CD4-positive, alpha-beta T cell treated with Interferon alpha-2 for 1 hour (primary cell): ENCODE measurements around the gene NOL4.
"Not testable (repeated sequence)": the region's sequence is repeated elsewhere in the genome, so short reads cannot be mapped to it uniquely, and the experiment has no call there.

Experiments
- DNase-seq, 2 donors: peaks; one replicate each; pipeline ENCODE4 v3.0.0-alpha.2; 2020 to 2022

Gene NOL4

DNA sequence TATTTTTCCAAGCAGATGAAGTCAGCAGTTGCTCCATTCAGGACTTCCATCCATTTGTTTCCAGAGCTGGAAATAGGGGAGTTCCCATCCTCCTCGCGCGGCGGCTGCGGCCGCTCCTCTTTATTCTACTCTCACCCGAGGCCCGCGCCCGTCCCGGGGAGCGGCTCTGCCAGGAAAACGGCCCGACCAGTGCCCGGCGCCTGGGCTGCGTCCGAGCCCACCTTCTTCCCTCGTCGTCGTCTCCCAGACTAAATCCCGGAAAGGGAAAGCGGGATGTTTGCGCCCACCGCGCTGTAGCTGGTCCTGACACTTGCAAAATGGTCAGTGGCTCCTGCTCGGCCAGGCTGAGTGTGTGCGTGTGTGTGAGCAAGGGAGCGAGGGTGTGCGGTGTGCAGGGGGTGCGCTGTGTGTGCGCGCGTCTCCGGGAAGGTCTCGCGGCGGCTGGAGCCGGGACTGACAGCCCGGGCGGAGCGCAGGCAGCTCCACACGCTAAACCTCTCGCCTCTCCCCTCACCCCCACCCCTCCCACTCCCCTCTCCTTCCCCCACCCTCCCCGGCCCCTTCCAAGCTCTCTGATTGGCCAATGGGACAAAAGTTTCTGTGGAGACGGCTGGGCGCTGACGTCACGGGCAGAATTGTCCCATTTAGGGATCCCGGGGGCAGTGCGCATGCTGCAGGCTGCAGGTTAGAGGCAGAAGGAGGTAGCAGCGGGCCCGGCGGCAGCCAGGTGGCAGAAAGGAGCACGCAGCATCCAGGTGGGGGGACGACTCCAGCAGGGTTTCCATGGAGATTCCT lies at the start of gene NOL4:
TSS of gene NOL4 (minus strand) at position 491 of the 795 bp plus-strand sequence. CDS start 1,660 bp downstream, outside the sequence.
- DNase-seq = no peak

DNA sequence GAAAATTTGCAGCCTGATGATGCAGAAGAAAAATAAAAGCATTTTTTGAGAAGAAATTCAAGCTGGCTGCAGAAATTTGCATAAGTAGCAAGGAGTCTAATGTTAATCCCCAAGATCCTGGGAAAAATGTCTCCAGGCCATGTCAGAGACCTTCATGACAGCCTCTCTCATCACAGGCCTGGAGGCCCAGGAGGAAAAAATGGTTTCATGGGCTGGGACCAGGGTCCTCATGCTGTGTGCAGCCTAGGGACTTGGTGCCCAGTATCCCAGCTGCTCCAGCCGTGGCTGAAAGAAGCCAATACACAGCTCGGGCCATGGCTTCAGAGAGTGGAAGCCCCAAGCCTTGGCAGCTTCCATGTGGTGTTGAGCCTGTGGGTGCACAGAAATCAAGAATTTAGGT lies 41.3 kb upstream of the NOL4 start:
- DNase-seq = not testable (repeated sequence)

DNA sequence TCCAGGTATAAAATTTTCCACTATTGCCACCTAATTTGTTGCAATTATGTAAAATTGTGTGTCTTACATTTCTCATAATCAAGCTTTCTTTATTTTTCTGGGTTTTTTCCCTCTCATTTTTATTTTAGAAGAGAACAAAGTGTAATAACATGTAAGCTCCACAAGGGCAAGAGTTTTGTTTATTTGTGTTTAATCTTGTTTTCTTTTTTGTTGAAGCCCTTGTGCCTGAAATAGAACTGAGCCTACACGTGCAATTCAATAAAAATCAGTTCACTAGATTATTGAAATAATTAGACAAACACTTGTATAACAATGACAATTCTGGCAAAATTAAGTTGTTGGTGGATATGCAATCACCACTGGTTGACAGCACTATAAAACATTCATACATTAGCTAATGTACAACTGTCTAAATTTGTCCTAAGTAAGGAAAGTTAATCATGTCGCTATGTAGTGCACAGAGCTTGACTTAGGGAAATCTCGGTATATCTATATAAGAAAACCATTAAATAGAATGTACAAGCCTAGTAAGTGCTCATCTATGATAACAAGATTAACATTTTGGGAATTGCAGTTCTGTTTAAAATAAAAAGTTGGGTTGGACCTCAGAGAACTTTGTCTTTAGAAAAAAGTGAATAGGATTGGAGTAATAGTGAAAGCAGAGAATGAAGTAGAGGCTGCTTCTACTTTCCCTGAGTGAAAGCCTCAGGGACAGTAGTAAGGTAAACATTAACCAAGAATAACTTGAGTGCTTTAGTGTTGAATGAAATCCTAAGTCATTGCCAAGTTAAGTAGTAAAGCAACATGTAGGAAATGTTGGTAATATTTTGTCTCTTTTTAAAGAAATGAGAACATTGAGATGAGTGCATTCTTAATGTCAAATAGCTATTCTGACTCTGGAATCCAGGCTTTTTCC lies 37.4 kb upstream of the NOL4 start:
- no peak for DNase-seq

GRCh38 chr18:34258176-34258575 lies 33.5 kb upstream of the NOL4 start:
- no peak for DNase-seq

DNA sequence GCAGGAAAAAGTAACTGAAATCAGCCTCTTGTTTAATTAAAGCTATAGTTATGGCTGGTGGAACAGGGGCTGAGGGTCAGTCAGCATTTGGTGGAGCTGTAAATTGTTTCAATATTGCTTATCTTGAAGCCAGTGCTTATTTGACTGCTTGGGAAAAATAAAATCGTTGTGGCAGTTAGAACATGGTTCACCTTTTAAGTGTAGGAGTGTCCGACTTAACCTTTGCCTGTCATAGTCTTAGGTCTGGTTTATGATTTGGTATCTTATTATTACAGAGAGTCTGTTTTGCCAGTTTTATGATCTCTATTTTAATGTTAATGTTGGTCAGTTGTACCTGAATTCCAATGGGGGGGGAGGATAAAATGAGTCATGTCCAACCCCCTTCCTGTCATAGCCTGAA lies 27.2 kb upstream of the NOL4 start:
- DNase-seq = no peak

GRCh38 chr18:34248727-34249126 lies 24.0 kb upstream of the NOL4 start:
- no peak for DNase-seq

DNA sequence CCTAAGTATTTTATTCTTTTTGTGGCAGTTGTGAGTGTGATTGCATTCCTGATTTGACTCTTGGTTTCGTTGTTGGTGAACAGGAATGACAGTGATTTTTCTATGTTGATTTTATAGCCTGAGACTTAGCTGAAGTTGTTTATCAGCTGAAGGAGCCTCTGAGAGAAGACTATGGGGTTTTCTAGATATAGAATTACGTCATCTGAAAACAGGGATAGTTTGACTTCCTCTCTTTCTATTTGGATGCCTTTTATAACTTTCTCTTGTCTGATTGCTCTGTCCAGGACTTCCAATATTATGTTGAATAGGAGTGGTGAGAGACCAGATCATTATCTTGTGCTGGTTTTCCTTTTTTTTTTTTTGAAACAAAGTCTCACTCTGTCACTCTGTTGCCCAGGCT lies 18.0 kb upstream of the NOL4 start:
- no peak for DNase-seq

- not testable (repeated sequence) for DNase-seq
Observed at GRCh38 chr18:34233781-34234388, 9.2 kb upstream of the NOL4 start.

DNA sequence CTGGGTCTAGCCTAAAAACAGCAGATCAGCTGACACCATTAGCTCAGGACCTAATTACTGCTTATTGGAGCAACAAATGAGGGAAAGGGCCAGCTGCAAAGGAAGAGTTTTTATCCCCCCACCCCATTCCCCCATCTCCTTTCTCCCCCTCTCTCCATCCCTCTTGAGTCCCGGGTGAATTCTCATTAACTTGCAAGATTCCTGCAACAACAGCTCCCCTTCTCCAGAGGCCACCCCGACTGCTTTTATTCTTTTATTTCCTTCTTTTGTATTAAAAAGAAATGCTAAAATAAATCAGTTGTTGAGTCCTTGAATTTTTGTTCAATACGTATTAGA lies 473 bp upstream of the NOL4 start:
- DNase-seq = no peak

DNA sequence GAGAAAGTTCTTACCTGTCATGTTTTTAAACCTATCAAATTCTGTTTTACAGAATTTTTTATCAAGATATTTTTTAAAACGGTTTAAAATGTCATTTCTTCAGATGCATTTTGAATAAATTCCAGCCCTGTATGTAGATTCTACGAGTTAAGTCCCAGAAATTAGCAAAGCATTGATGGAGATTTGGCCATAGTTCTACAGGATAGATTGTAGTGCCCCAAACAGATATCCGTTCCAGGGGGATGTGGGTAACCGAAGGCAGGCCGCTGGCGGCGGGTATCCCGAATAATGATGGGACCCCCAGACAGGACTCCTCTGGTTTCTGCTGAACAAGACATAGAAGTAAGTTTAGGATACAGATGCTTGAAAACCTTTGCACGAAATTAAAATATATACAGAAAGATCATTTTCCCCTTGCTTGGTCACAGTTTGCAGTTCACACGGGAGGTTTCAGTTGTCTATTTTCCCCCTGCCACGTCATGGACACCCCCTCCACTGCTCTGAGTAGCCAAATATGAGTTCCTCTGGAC lies 755 bp downstream of the NOL4 start:
- DNase-seq = no peak

DNA sequence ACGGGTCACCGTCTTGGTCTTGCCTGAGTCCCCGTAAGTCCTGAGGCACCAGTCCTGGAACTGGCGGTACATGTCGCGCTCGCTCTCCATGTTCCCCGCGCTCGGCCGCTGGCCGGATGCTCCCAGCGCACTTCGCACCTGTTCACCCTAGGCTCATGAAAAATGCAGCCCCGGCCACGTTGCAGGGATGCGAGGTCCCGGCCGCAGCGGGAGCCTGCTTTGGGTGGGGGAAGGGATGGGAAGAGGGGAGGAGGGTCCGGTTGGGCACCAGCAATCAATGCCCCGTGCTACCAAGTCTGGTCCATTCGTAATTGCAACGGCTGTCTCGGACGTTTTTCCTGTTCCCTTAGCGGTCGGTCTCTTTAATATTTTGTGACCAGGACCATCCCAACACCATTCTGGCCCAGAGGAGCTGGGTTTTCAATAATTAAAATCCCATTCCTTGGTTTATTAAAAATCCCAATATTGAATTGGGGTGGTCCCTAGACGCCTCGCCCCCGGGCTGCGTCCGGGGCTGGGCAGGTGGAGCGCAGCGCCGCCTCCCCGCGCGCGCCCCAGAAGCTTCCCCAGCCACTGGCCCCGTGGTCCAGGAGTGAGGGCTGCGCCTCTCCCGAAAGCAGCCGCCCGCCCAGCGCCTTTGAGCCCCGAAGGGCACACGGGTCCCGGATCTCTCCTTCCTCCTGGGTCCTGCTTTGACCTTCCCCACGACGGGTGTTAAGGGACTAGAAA lies 1.4 kb downstream of the NOL4 start:
- DNase-seq = no peak

DNA sequence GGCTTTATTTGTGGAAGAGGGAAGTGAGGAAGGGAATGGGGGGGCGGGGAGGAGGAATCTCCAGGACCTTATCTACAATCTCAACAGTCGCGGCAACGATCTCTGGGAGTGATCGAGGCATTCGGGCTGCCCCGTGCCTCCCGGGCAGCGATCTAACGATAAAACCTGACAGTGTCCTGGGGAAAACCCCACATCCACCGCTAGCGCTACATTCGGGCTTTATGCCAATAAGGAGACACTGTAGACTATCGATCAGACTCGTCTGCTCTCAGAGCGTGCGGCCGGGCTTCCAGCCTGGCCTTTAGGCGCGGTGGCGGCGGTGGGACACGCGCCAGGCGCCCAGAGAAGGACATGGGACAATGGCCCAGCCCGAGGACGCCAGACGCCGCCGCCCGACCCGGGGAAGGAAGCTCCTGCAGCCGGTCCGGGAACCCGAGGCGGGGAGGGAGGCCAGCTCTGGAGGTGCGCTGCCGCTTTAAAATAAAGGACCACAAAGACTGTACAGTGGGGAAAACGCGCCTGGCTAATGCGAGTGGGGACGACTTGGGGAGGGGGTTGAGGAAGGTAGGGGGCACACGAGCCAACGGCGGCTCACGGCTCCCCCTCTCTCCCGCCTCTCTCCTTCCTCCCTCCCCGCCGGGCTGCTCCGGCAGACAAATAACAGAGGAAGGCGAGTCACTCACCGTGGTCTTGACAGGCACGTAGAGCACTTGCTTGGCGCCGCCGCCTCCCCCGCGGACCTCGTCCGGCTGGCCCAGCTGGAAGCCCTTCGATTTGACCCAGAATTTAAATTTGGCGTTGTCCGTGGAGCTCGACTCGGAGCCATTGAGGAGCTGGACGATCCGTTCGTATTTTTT lies 2.2 kb downstream of the NOL4 start:
- DNase-seq = no peak

GRCh38 chr18:34221971-34222306 lies 2.8 kb downstream of the NOL4 start:
- DNase-seq = no peak

- DNase-seq = no peak
Observed at GRCh38 chr18:34220081-34220815, 4.5 kb downstream of the NOL4 start.

DNA sequence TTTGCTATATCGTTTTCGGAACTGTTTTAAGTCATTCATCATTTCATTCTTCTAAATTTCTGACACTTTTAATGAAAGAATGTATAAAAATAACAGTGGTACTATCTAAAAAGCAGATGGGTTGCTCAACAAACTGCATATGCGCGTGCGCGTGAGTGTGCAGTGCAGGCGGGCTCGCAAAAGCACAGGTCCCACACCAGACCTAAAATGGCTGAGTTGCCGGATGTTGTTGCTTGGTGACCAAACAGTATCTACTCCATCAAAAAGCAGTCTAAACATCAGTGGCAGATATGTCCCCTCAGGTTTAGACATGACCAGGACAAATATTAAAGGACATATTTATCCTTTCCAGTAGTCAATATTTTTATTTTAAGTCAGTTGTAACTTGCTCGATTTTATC lies 5.1 kb downstream of the NOL4 start:
- DNase-seq = no peak

- DNase-seq = no peak
Observed at GRCh38 chr18:34212511-34212910, 12.2 kb downstream of the NOL4 start.

- DNase-seq = no peak
Observed at GRCh38 chr18:34207344-34207851, 17.3 kb downstream of the NOL4 start.

- no peak for DNase-seq
Observed at GRCh38 chr18:34203866-34204265, 20.8 kb downstream of the NOL4 start.

DNA sequence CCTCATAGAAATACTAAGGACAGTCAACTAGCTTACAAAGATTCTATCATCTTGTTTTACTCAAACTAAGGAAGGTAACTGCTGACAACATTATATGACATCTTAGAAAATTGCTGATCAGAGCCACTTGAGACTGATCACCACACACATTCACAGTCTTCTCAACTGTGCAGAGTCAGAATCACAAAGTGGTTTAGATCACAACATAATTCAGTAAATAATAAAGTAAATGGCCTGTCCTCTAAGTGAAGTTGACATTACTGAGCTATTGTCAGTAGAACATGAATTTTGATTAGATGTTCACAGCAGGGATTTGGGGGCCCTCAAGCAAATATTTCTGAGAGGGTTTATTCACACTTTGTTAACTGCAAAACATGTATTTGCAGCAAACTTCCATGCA lies 28.5 kb downstream of the NOL4 start:
- no peak for DNase-seq

DNA sequence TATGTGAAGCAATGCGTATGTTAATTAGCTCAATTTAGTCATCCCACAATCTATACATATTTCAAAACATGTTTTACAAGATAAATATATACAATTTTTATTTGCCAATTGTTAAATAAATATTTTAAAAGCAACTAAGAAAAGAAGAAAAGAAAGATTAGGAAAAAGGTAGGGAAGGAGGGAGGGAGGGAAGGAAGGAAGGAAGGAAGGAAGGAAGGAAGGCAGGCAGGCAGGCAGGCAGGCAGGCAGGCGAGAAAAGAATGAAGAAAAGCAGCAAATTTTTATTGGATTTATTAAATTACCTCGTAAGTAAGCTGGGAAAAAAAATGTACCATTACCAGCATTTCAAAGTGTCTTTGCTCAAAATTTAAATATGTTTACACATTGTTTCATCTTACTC lies 30.5 kb downstream of the NOL4 start:
- DNase-seq = no peak
